WTC11 (cell line): ENCODE data around the gene DTNA. TPM values are rescaled to one million over a fixed set of nuclear protein-coding genes. Genes with fewer than 3 reads are reported as not detected.
A peak's percentile ranks its signal among the peaks of the same experiment; 100 is the strongest.

Source experiments
- ATAC-seq: fragments of 200-7000 bp; cut with Tn5 transposase; 2 replicates; pipeline ENCODE4 v1.10.0; 2021; ENCODE audit warnings: mild to moderate bottlenecking, moderate library complexity
- CTCF ChIA-PET: fragments of 300-600 bp; sonication (Branson Sonifier 250); formaldehyde crosslinking; loops from one replicate; lab custom pipeline; 2021; ENCODE audit warnings: antibody characterized with exemption; lab: Charles Lee
- POLR2A ChIA-PET: fragments of 350-600 bp; sonication (Branson Sonifier 250); formaldehyde crosslinking; loops from one replicate; lab custom pipeline; 2021; ENCODE audit warnings: antibody characterized with exemption; lab: Charles Lee
- DNase-seq: peaks from one replicate; pipeline ENCODE4 v3.0.0; 2021; ENCODE audit warnings: low spot score
- H3K27ac Mint-ChIP-seq: 2 replicates; pipeline ENCODE4 v1.8.0; 2021; ENCODE audit warnings: mixed read lengths
- H3K27me3 Mint-ChIP-seq: 2 replicates; pipeline ENCODE4 v1.8.0; 2021; ENCODE audit warnings: low read depth, mild to moderate bottlenecking, moderate library complexity, mixed read lengths
- H3K36me3 Mint-ChIP-seq: 2 replicates; pipeline ENCODE4 v1.8.0; 2021; ENCODE audit warnings: mixed read lengths
- H3K4me1 Mint-ChIP-seq: 2 replicates; pipeline ENCODE4 v1.8.0; 2022; ENCODE audit warnings: mixed read lengths
- H3K4me3 Mint-ChIP-seq: 2 replicates; pipeline ENCODE4 v1.8.0; 2021; ENCODE audit warnings: mild to moderate bottlenecking, moderate library complexity, mixed read lengths
- H3K9me3 Mint-ChIP-seq: 2 replicates; pipeline ENCODE4 v1.8.0; 2021; ENCODE audit warnings: mixed read lengths
- ATF2 ChIP-seq: sonication (generic); formaldehyde crosslinking; IDR thresholded peaks from 2 replicates; pipeline ENCODE4 v1.8.1; 2022; ENCODE audit warnings: low read depth, missing genetic modification reagents, borderline replicate concordance
- ATF6 ChIP-seq: sonication (generic); formaldehyde crosslinking; IDR thresholded peaks from 2 replicates; pipeline ENCODE4 v1.8.1; 2023; ENCODE audit warnings: mild to moderate bottlenecking, missing genetic modification reagents
- CREM ChIP-seq: sonication (generic); formaldehyde crosslinking; IDR thresholded peaks from 2 replicates; pipeline ENCODE4 v1.8.1; 2022; ENCODE audit warnings: mild to moderate bottlenecking, missing genetic modification reagents, moderate library complexity
- ELF4 ChIP-seq: sonication (generic); formaldehyde crosslinking; IDR thresholded peaks from 2 replicates; pipeline ENCODE4 v1.8.1; 2022; ENCODE audit warnings: low read depth, mild to moderate bottlenecking, moderate library complexity, missing genetic modification reagents
- ERG ChIP-seq: fragments of 250-450 bp; sonication (Bioruptor Pico); IDR thresholded peaks from 2 replicates; pipeline ENCODE4 v1.8.0; 2021; ENCODE audit warnings: mild to moderate bottlenecking
- ESRRA ChIP-seq: sonication (generic); formaldehyde crosslinking; IDR thresholded peaks from 2 replicates; pipeline ENCODE4 v1.8.1; 2022; ENCODE audit warnings: mild to moderate bottlenecking, missing genetic modification reagents, borderline replicate concordance
- ETV6 ChIP-seq: sonication (generic); formaldehyde crosslinking; IDR thresholded peaks from 2 replicates; pipeline ENCODE4 v1.8.1; 2022; ENCODE audit warnings: mild to moderate bottlenecking, missing genetic modification reagents
- FOXJ3 ChIP-seq: sonication (generic); formaldehyde crosslinking; IDR thresholded peaks from 2 replicates; pipeline ENCODE4 v1.9.0; 2021; ENCODE audit warnings: missing genetic modification reagents, mild to moderate bottlenecking, borderline replicate concordance
- FOXP1 ChIP-seq: sonication (generic); formaldehyde crosslinking; IDR thresholded peaks from 2 replicates; pipeline ENCODE4 v1.8.0; 2022; ENCODE audit warnings: missing genetic modification reagents, mild to moderate bottlenecking, moderate library complexity, borderline replicate concordance
- GRHL2 ChIP-seq: fragments of 250-450 bp; sonication (Bioruptor Pico); IDR thresholded peaks from 2 replicates; pipeline ENCODE4 v1.8.0; 2022; ENCODE audit warnings: mild to moderate bottlenecking, moderate library complexity; ENCODE audit not compliant: insufficient replicate concordance, severe bottlenecking
- GTF2I ChIP-seq: fragments of 250-450 bp; sonication (Bioruptor Pico); conservative IDR thresholded peaks from 2 replicates; pipeline ENCODE4 v1.4.0; 2021; ENCODE audit warnings: mild to moderate bottlenecking
- IRF2 ChIP-seq: sonication (generic); formaldehyde crosslinking; IDR thresholded peaks from 2 replicates; pipeline ENCODE4 v1.8.0; 2022; ENCODE audit warnings: low read depth, missing genetic modification reagents, borderline replicate concordance
- NFATC4 ChIP-seq: fragments of 250-450 bp; sonication (Bioruptor Pico); IDR thresholded peaks from 2 replicates; pipeline ENCODE4 v1.9.0; 2021; ENCODE audit warnings: mild to moderate bottlenecking
- NFE2L1 ChIP-seq: sonication (generic); formaldehyde crosslinking; IDR thresholded peaks from 2 replicates; pipeline ENCODE4 v1.8.1; 2023; ENCODE audit warnings: missing genetic modification reagents
- NFYB ChIP-seq: sonication (generic); formaldehyde crosslinking; conservative IDR thresholded peaks from 2 replicates; pipeline ENCODE4 v1.8.0; 2022; ENCODE audit warnings: low read depth, missing genetic modification reagents
- NR1H2 ChIP-seq: sonication (generic); formaldehyde crosslinking; IDR thresholded peaks from 2 replicates; pipeline ENCODE4 v1.9.0; 2021; ENCODE audit warnings: mild to moderate bottlenecking, moderate library complexity, missing genetic modification reagents
- NR2C2 ChIP-seq: sonication (generic); formaldehyde crosslinking; IDR thresholded peaks from 2 replicates; pipeline ENCODE4 v1.8.0; 2022; ENCODE audit warnings: mild to moderate bottlenecking, missing genetic modification reagents
- RORB ChIP-seq: fragments of 250-450 bp; sonication (Bioruptor Pico); IDR thresholded peaks from 2 replicates; pipeline ENCODE4 v1.9.0; 2021; ENCODE audit warnings: mild to moderate bottlenecking
- SMAD3 ChIP-seq: sonication (generic); formaldehyde crosslinking; IDR thresholded peaks from 2 replicates; pipeline ENCODE4 v1.8.0; 2022; ENCODE audit warnings: missing genetic modification reagents, mild to moderate bottlenecking, borderline replicate concordance
- SP1 ChIP-seq: sonication (generic); formaldehyde crosslinking; conservative IDR thresholded peaks from 2 replicates; pipeline ENCODE4 v1.8.1; 2022; ENCODE audit warnings: missing genetic modification reagents
- USF2 ChIP-seq: sonication (generic); formaldehyde crosslinking; IDR thresholded peaks from 2 replicates; pipeline ENCODE4 v1.8.1; 2023; ENCODE audit warnings: mild to moderate bottlenecking, missing genetic modification reagents, moderate library complexity
- ZBTB21 ChIP-seq: sonication (generic); formaldehyde crosslinking; IDR thresholded peaks from 2 replicates; pipeline ENCODE4 v1.8.1; 2023; ENCODE audit warnings: mild to moderate bottlenecking, missing genetic modification reagents, borderline replicate concordance
- ZMAT4 ChIP-seq: fragments of 250-450 bp; sonication (Bioruptor Pico); IDR thresholded peaks from 2 replicates; pipeline ENCODE4 v1.9.0; 2021; ENCODE audit warnings: mild to moderate bottlenecking
- ZNF232 ChIP-seq: sonication (generic); formaldehyde crosslinking; IDR thresholded peaks from 2 replicates; pipeline ENCODE4 v1.8.0; 2022; ENCODE audit warnings: mild to moderate bottlenecking, missing genetic modification reagents
- ZNF423 ChIP-seq: fragments of 250-450 bp; sonication (Bioruptor Pico); IDR thresholded peaks from 2 replicates; pipeline ENCODE4 v2.1.2; 2022; ENCODE audit warnings: mild to moderate bottlenecking, moderate library complexity
- ZNF425 ChIP-seq: fragments of 250-450 bp; sonication (Bioruptor Pico); conservative IDR thresholded peaks from 2 replicates; pipeline ENCODE4 v1.9.0; 2021; ENCODE audit warnings: mild to moderate bottlenecking
- ZSCAN18 ChIP-seq: fragments of 250-450 bp; sonication (Bioruptor Pico); IDR thresholded peaks from 2 replicates; pipeline ENCODE4 v2.1.2; 2022; ENCODE audit warnings: mild to moderate bottlenecking, moderate library complexity
- total RNA-seq: library from RNA; stranded (reverse); gene quantifications from 3 replicates; pipeline ENCODE4 v1.2.3, GENCODE V29; 2021

DTNA gene
- total RNA-seq, 1 experiment from 2014 or later: 16.1 TPM

- Mint-ChIP-seq H3K27me3 (no peaks in the 10 kb centered on the region), H3K27ac (peak overlapping the region; percentile 8; the same call in 1 of the 2 replicates), H3K4me1 (peaks cover 6% of the 10 kb centered on the region)
- TF ChIP-seq NR1H2 (no peak), RORB (CRISPR knock-in tag) (no peak), FOXJ3 (CRISPR knock-in tag) (no peak), ZBTB21 (CRISPR knock-in tag) (no peak), IRF2 (CRISPR knock-in tag) (no peak), NR2C2 (no peak), NFYB (CRISPR knock-in tag) (no peak), NFATC4 (CRISPR knock-in tag) (no peak), SMAD3 (CRISPR knock-in tag) (no peak), ZMAT4 (no peak), ERG (CRISPR knock-in tag) (no peak), ZNF232 (no peak), ESRRA (CRISPR knock-in tag) (no peak), ETV6 (CRISPR knock-in tag) (no peak), SP1 (CRISPR knock-in tag) (no peak), ATF6 (CRISPR knock-in tag) (no peak), NFE2L1 (no peak)
- TF ChIP-seq, all 79 proteins: peak for 0
- POLR2A ChIA-PET: no interaction called here
- H3K4me3 Mint-ChIP-seq: no peak overlapping the region
- CTCF ChIA-PET: no interaction called here
- H3K9me3 Mint-ChIP-seq: no peaks in the 10 kb centered on the region
- no peak for DNase-seq
- no peaks in the 10 kb centered on the region for H3K36me3 Mint-ChIP-seq
- no peak for ATAC-seq
Observed at GRCh38 chr18:34870555-34871310, 160.6 kb downstream of the DTNA start.

- ChIA-PET POLR2A (no interaction called here), CTCF (no interaction called here)
- DNase-seq (no peak), ATAC-seq (no peak)
- no peaks in the 10 kb centered on the region for H3K9me3 Mint-ChIP-seq
- no peak overlapping the region for H3K4me3 Mint-ChIP-seq
- H3K27ac Mint-ChIP-seq: no peak overlapping the region
- H3K36me3 Mint-ChIP-seq: no peaks in the 10 kb centered on the region
- H3K27me3 Mint-ChIP-seq: no peaks in the 10 kb centered on the region
- peaks cover 6% of the 10 kb centered on the region for H3K4me1 Mint-ChIP-seq
- TF ChIP-seq NFATC4 (CRISPR knock-in tag): no peak
- TF ChIP-seq ATF2 (CRISPR knock-in tag): no peak
- TF ChIP-seq ZSCAN18: no peak
- TF ChIP-seq GTF2I: no peak
- no peak for TF ChIP-seq FOXP1
- TF ChIP-seq ZNF425 (CRISPR knock-in tag): no peak
- TF ChIP-seq CREM (CRISPR knock-in tag): no peak
- TF ChIP-seq ELF4 (CRISPR knock-in tag): no peak
- no peak for TF ChIP-seq USF2 (CRISPR knock-in tag)
- no peak for TF ChIP-seq GRHL2 (CRISPR knock-in tag)
- TF ChIP-seq ZMAT4: no peak
- no peak for TF ChIP-seq ZNF423 (CRISPR knock-in tag)
Observed at GRCh38 chr18:34871435-34871834, 161.3 kb downstream of the DTNA start.
